ENCODE results near the gene GPR68.
"Not testable (repeated sequence)": the region's sequence is repeated elsewhere in the genome, so short reads cannot be mapped to it uniquely, and the experiment has no call there.

GPR68 gene

DNA sequence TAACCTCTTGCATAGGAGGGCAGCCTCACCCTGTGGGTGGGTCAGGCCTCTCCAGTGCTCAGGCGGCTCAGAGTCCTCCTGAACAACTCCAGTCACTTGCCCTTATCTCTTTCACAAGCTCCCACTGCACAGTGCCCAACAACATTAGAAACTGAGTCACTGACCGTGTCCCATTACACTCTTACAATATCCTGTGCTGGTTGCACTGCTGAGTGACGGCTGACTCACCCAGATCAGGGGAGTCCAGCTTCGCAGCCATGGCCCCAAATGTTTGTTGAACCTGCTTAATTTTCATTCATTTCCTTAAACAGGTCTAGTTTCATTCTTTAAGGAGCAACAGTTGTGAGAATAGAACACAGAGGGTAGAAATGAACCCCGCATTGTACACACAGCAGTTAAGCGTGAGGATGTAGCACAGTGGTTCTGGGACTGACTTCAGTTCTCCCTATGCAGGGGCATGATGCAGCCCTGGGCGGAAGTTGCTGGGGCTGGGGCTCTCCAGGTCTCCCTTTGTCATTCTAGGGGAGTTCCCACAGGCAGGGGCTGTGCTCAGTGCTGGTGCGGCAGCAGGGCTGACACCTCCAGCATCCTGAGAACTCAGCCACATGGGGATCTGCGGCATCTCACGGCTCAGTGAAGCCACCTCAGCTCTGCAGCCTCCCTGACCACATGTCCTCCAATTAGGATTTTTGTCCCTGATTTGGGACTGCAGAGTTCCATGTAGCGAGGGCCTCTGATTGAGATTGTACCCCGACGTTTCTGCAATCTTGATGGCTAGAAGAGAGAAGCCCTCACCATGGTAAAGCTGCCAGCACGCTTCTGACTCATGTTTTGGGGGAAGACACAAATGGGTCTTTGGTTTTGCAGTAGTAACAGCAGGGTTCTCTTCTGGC lies 16.1 kb downstream of the GPR68 start:
- DNase-seq (ENCODE audit: low spot score): no peak

DNA sequence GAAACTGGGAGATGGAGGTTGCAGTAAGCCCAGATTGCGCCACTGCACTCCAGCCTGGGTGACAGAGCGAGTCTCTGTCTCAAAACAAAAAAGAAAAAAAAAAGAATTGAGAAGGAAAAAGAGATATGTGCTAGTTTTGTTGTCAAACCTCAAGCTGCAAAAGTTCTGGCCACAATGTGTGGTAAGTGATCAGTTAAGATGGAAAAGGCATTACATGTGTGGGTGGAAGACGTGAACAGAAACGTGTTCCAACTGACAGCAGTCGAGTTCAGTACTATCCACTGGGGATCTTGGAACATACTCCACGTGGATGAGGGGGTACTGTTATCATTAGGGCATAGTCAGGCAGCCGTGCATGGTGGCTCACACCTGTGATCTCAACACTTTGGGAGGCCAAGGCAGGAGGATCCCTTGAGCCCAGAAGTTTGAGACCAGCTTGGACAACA lies 17.3 kb downstream of the GPR68 start:
- no peak for DNase-seq (ENCODE audit: low spot score)

DNA sequence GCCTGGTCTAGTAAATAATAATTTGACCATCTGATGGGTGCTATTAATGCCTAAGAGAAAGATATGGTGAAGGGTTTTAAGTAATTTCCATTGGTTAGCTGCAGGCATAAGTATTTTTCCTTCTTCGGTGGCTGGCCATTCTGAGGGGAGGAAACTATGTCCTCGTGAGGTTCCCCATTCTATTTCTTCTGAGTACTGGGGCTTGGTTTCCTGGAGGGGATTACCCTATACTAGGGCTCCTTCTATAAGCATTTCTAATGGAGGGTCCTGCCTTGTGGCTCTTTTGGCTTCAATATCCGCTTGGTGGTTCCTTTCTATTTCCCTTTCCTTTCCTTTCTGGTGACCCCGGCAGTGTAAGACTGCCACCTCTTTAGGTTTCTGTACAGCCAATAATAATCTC lies 18.1 kb downstream of the GPR68 start:
- DNase-seq (ENCODE audit: low spot score): not testable (repeated sequence)

DNA sequence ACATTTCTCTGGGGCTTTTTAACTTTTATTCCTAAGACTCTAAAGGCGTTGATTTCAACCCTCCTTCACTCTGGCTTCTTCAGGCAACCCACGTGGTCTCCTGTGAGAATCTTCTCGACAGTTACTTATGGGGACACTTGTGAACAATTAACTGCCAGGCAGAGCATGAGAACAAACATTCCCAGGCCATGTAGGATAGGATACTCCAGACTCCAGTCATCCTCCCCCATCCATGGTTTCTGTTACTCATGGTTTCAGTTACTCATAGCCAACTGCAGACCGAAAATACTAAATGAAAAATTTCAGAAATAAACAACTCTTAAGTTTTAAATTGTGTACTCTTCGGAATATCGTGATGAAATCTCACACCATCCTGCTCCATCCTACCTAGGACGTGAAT lies 19.5 kb downstream of the GPR68 start:
- DNase-seq (ENCODE audit: low spot score): no peak

DNA sequence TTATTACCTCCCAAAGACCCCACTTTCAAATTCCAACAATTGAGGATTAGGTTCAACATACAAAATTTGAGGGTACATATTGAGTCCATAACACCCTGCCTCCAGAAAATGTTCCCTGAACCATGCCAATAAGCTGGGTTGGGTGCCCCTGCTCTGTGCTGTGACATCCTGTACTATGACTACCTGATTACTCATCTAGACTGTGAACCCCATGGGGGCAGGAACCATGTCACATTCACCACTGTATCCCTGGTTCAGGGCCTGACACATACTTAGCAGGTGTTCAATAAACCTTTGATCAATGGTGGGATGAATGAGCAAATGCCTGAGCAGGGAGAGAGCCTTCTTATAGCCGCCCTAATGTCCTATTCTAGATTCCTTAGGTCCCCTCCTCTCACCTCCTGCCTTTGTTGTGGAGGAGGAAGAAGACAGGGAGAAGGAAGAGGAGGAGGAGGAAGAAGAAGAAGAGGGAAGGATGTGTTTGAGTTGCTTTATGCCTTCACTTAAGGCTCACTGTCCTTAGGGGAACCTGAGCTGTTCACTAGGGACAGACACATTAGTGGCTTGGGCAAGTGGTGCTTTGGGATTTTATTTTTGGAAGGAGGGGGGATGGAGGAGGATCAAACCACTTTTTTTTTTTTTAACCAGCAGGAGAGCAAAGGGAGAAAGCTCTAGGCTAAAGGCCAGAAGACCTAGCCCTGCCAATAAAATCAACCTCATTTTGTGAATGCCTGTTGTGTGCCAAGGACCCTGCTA lies 21.3 kb downstream of the GPR68 start:
- no peak for DNase-seq (ENCODE audit: low spot score)

DNA sequence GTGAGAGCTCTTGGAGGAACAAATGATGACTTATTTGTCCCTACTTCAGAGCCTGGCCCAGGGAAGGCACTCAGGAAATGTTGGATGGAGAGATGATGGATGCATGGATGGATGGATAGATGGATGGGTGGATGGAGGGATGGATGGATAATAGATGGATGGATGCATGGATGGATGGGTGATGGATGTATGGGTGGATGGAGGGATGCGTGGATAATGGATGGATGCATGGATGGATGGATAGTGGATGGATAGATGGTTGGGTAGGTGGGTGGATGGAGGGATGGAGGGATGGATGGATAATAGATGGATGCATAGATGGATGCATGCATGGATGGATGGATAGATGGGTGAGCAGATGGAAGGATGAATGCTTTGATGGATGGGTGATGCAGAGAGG lies 23.2 kb downstream of the GPR68 start:
- no peak for DNase-seq (ENCODE audit: low spot score)

DNA sequence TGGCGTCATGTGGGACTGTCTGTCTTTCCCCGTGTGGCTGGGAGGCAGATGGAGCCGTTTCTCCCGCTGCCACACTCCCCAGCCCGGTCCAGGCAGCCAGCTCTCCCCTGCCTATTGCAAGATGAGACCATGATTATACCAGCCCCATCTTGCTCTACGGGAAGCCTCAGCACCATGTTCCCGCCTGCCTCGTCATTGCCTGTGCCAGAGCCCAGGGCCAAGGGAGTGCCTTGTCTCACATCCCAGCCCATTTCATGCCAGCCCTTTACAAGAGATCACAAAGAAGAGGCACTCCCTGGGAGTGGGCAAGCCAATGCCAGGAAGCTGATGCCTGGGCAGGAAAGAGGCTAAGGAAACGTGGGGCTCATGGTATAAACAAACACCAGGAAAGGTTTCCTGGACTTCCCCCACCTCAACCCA lies 23.9 kb downstream of the GPR68 start:
- no peak for DNase-seq (ENCODE audit: low spot score)

DNA sequence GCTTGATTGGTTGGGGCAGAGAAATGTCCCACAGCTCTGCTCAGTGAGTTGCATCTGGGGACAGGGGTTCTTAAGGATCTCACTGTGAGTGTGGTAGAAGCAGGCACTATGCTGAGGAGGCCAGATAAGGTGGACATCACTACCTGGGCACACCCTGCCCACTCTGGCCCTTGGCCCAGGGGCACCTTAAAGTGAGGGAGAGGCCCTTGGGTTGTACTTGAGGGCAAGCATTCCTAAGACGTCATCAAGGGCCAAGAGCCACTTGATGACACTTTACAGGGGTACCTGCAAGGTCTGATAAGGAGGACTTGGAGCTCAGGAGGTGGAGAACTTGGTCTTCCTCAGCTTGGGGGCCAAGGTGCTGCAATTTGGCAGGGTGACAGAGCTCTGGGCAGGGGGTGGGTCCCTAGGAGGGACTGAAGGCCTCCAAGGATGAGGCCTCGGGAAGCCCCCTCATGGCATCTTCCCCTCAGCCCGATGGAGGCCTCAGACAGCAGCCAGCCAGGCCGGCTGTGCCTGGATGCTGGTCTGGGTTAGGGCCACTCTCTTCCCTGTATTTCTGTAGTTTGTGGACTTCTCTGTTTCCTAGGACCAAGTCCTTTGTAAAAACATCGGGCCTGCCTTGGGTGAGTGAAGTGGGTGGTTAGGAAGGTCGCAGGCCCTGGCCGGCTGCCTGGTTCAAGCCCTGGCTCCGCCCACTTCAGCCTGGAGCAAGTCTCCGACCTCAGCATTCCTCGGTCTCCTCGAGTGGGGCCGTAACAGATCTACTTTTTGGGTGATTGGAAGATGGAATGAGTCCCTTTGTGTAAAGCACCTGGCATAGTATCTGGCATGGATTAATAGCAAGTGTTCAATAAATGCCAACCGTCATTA lies 24.8 kb downstream of the GPR68 start:
- DNase-seq (ENCODE audit: low spot score): no peak

DNA sequence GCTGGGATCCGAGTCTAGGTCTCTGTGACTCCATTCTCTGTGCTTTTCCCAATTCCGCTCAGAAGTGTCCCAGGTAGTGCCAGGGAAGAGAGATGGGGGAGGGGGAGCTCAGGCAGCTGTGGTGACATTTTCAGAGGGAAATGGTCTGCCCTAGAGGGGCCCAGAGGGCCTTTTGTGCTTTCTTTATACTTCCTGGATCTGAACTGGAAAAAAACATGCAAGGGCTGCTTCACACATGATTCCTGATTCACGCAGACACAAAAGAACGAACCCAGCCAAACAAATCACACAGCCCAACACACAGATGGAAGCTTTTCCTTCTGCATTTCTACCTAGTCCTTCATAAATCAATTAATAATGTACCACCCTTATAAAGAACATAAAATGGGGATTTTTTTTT lies 26.5 kb downstream of the GPR68 start:
- DNase-seq (ENCODE audit: low spot score): no peak

DNA sequence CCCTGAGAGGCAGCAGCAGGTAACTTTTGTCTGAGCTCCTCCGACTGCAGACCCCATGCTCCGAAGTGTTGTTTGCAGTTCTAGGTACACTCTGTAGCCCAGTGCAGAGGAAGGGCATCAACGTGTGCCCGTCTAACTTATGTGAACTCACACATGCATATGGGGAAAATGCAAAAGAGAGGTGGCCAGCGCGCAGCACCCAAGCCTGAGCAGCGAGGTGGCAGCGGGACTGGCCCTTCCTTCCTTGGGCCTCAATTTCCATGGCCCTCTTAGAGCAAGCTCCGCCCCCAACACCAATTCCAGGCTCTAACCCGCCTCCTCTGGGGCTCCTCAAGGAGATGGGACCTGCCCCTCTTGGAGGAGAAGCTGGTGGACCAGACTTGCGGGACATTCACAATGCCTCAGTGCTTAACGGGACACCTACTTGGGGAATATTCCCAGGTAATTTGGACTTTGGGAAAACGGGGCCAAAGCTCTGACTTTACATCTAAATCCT lies 27.7 kb downstream of the GPR68 start:
- no peak for DNase-seq (ENCODE audit: low spot score)

DNA sequence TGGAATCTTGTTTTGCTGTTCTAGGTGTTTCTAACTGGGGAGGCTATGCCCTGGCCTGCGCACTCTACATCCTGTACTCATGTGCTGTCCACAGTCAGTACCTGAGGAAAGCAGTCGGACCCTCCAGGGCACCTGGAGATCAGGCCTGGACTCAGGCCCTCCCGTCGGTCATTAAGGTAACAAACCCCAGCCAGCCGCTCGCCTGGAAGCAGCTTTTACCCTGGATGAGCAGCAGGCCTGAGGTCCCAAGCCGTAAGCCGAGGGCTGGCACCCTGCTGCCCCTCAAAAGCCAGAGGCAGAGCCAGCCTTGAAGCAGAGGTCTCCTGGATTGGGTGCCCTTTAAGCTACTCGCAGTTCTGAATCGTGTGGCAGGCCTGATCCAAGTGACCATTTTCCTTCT lies 29.1 kb downstream of the GPR68 start:
- no peak for DNase-seq (ENCODE audit: low spot score)

DNA sequence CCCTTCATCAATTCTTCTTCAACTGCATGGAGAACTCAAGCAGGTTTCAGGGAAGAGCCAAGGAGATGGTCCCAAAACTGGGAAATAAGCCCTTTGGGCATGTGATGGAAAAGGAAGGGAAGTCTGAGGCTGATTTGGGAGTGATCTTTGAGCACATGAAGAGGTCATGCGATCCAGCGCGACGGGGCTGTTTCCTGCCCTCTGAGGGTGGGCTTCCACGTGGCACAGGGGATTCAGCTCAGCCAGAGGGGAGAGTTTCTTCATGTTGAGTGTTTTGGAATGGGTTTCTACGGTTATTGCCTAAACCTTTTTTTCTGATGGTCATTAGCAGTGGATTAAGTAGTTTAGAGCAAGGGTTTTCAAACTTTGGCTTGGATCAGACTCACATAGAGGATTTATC lies 30.2 kb downstream of the GPR68 start:
- DNase-seq (ENCODE audit: low spot score): no peak

DNA sequence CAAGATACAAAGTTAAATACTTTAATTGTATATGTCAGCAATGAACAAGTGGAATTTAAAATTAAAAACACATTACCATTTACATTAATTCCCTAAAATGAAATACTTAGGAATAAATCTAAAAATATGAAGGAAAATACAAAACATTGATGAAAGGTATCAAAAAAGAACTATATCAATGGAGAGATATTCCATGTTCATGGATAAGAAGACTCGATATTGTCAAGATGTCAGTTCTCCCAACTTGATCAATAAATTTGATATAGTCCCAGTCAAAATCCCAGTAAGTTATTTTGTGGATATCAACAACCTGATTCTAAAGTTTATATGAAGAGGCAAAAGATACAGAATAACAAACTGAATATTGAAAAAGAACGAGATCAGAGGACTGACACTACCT lies 33.5 kb downstream of the GPR68 start:
- no peak for DNase-seq (ENCODE audit: low spot score)

DNA sequence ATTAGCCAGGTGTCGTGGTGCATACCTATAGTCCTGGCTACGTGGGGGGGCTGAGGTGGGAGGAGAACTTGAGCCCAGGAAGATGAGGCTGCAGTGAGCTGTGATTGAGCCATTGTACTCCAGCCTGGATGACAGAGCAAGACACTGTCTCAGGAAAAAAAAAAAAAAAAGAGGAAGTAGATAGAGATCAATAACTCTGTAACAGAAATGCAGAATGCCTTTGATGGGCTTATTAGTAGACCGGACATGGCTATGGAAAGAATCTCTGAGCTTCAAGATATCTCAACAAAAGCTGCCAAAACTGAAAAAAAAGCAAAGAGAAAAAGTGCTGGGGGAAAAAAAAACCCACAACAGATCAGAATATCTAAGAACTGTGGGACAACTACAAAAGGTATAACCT lies 37.5 kb downstream of the GPR68 start:
- no peak for DNase-seq (ENCODE audit: low spot score)

DNA sequence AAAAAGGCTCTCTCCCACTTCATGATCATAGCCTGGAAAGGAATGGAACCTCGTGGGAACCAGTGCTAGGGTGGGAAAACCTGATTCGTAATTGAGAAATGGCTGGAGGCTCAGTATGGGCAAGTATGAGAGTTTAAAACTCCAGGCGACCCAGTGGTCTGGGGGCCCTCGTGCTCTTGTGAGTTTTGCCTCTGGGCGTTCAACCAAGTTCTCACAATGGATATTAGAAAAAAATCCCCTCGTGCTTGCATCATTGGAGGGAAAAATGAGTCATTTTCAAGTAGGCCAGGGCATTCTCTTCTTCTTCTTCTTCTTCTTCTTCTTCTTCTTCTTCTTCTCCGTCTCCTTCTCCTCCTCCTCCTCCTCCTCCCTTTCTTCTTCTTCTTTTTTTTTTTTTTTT lies 39.0 kb downstream of the GPR68 start:
- DNase-seq (ENCODE audit: low spot score): no peak

DNA sequence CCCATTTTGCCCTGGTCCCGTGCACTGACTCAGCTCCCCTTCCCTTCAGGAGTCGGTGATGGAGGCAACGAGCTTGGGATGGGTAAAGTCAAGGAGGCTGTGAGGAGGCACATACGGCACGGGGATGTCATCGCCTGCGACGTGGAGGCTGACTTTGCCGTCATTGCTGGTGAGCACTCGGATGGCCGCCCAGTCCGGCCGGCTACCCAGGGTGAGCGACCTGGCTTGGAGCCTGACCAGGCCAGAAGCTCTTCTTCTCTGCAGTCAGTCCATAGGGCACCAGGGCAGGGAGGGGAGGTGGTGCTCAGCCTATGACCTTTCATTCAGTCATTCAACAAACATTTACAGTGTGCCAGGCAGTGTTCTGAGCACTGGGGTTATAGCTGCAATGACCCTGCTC lies 39.8 kb downstream of the GPR68 start:
- DNase-seq (ENCODE audit: low spot score): no peak

DNA sequence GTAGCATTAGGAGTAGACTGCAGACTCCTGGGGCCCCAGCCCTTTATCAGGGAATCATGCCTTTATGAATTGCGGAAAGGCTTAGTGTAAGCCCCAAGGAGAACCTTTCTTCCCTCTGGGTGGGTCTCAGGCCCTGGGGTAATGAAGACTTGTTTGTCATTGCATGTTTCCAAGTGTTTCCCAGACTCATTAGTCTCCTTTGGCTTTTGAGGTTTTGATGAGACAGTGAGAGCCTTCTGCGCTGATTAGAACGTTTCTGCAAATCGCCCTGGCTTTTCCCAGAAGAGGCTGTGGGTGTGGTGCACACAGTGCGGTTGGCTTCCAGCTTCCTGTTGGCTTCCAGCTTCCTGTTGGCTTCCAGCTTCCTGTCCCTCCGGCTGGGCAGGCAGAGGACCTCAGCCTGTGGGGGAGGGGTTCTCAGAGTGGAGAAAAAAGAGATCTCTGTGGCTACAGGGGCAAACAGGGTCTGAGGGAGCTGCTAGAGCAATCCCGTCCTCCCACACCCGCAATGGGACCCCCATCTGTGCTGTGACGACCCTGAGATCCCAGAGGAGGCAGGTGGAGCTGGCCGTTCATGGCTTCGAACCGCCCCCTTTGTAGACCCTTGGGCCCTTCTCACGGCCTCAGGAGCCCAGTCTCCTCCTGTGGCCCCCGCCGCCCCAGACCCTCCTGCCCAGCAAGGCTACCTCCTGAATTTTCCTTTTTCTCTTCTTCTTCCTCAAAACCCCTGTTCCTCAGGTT lies 42.1 kb downstream of the GPR68 start:
- no peak for DNase-seq (ENCODE audit: low spot score)

DNA sequence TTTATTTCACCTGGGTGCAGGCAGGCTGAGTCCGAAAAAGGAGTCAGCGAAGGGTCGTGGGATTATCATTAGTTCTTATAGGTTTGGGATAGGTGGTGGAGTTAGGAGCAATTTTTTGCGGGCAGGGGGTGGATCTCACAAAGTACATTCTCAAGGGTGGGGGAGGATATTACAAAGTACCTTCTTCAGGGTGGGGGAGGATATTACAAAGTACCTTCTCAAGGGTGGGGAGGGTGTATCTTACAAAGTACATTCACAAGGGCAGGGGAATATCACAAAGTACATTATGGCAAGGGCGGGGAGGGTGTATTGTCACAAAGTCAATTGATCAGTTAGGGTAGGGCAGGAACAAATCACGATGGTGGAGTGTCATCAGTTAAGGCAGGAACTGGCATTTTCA lies 43.7 kb downstream of the GPR68 start:
- not testable (repeated sequence) for DNase-seq (ENCODE audit: low spot score)

DNA sequence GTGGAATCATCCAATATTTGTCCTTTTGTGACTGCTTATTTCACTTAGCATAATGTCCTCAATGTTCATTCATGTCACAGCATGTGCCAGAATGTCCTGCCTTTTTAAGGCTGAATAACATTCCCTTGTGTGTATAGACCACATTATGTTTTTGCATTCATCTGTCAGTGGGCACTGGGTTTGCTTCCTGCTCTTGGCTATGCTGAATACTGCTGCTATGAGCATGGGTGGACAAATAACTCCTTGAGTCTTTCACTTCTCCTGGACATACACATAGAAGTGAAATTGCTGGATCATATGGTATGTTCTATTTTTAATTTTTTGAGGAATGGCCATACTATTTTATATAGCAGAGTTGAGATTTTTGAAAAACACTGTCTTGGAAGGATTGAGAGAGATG lies 46.9 kb downstream of the GPR68 start:
- DNase-seq (ENCODE audit: low spot score): no peak

DNA sequence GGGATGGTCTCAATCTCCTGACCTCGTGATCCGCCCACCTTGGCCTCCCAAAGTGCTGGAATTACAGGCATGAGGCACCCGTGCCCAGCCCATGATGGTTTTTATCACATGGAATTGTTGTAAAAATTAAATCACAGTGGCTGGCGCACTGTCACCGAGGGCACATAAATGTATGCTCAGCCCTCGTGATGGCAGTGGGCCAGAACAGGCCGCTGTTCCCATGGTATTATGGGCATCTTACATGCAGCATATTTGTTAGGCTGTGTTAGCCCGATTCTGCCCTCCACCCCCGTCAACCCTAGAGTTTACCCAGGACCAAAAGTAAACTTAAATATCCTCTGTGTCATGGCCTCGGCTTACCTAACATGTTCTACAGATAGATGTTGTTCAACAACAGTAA lies 48.6 kb downstream of the GPR68 start:
- no peak for DNase-seq (ENCODE audit: low spot score)

DNA sequence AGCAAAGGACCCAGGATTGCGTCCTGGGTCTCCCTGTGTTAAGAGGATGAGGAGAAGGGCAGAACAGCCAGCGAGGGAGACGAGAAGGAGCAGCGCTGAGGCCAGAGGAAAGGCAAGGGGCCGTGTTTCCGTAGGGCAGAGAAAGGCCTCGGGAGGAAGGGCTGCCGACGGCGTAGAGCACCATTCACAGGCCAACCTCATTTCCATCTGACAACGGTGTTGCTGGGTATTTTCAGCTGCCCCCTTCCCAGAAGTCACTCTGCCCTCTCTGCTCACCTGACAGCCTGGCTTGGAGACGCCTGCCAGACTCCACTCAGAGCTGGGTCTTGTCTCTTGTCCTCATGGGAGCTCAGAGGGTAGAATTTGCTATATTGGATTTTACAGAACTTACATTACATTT lies 51.4 kb downstream of the GPR68 start:
- DNase-seq (ENCODE audit: low spot score): no peak

DNA sequence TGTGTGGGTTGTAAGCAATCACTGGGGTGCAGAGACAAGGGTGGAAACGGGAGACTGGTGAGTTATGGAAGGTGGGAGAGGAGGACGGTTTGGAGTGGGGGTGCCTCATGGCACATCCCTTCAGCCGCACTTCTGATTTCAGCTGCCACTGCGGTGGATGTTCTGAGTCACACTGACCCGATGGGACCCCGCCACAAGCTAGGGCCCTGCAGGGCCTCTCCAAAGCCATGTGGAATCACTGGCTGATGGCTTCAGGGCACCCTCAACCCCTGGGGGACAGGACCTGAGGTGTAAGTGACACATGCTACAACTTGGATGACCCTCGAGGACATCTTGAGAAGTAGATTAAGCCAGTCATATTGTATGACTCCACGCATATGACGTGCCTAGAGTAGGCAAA lies 53.7 kb downstream of the GPR68 start:
- no peak for DNase-seq (ENCODE audit: low spot score)

Data from ecto neural progenitor cell (in vitro differentiated cells).